ENCODE measurements around the gene THSD4. TPM values are rescaled to one million over a fixed set of nuclear protein-coding genes. Genes with fewer than 3 reads are reported as not detected.
"Not testable (repeated sequence)": the region's sequence is repeated elsewhere in the genome, so short reads cannot be mapped to it uniquely, and the experiment has no call there.

THSD4 gene
- polyA plus RNA-seq, 10 donors = 17.7 to 40.4 (median 25.8) TPM

GRCh38 chr15:71349336-71349735, 234.1 kb downstream of the THSD4 start:
- DNase-seq = no peak

GRCh38 chr15:71349736-71350526, 234.7 kb downstream of the THSD4 start:
- DNase-seq = peak in 1 of 3 donors; percentile 55

GRCh38 chr15:71350622-71351378, 235.5 kb downstream of the THSD4 start:
- peak in 1 of 3 donors; percentile 33 for DNase-seq

GRCh38 chr15:71352125-71352524, 236.9 kb downstream of the THSD4 start:
- peak in 1 of 3 donors; percentile 55 for DNase-seq

GRCh38 chr15:71352765-71353164, 237.5 kb downstream of the THSD4 start:
- DNase-seq = no peak

- no peak for DNase-seq
Measured at GRCh38 chr15:71353171-71353570, 237.9 kb downstream of the THSD4 start.

GRCh38 chr15:71355268-71355667, 240.0 kb downstream of the THSD4 start:
- no peak for DNase-seq

GRCh38 chr15:71357321-71357732, 242.1 kb downstream of the THSD4 start:
- DNase-seq = peak; percentile 69 to 90 (median 79)

- DNase-seq = no peak
Measured at GRCh38 chr15:71357967-71358366, 242.7 kb downstream of the THSD4 start.

GRCh38 chr15:71359246-71359645, 244.0 kb downstream of the THSD4 start:
- no peak for DNase-seq

GRCh38 chr15:71362556-71362955, 247.3 kb downstream of the THSD4 start:
- no peak for DNase-seq

GRCh38 chr15:71362987-71363968, 248.0 kb downstream of the THSD4 start:
- no peak for DNase-seq

GRCh38 chr15:71364117-71364584, 248.9 kb downstream of the THSD4 start:
- DNase-seq = no peak

GRCh38 chr15:71366522-71366921, 251.3 kb downstream of the THSD4 start:
- no peak for DNase-seq

- no peak for DNase-seq
Measured at GRCh38 chr15:71366926-71367325, 251.7 kb downstream of the THSD4 start.

- DNase-seq = not testable (repeated sequence)
Measured at GRCh38 chr15:71367737-71368136, 252.5 kb downstream of the THSD4 start.

GRCh38 chr15:71372769-71373168, 257.5 kb downstream of the THSD4 start:
- not testable (repeated sequence) for DNase-seq

GRCh38 chr15:71373917-71374316, 258.6 kb downstream of the THSD4 start:
- peak in 1 of 3 donors; percentile 22 for DNase-seq

- DNase-seq = peak in 1 of 3 donors; percentile 41
Measured at GRCh38 chr15:71374607-71375352, 259.5 kb downstream of the THSD4 start.

- DNase-seq = no peak
Measured at GRCh38 chr15:71375934-71376333, 260.7 kb downstream of the THSD4 start.

GRCh38 chr15:71379893-71380292, 264.6 kb downstream of the THSD4 start:
- DNase-seq = no peak
